ENCODE measurements around the gene GLB1L3. TPM values are rescaled to one million over a fixed set of nuclear protein-coding genes. Genes with fewer than 3 reads are reported as not detected.

Gene GLB1L3
- total and polyA plus RNA-seq, 2 of the 4 experiments (the other 2 are of a cell fraction): not detected

GRCh38 chr11:134293119-134294113 lies 17.2 kb downstream of the GLB1L3 start:
- H3K4me2 ChIP-seq (ENCODE audit: low read depth, low read length): no peak overlapping the region
- H2BK15ac ChIP-seq (ENCODE audit: low read depth, low read length): no peak overlapping the region
- no peak overlapping the region for H2BK5ac ChIP-seq (ENCODE audit: low read depth, low read length, poor library complexity, severe bottlenecking)
- H2BK20ac ChIP-seq (ENCODE audit: low read depth, low read length): no peak overlapping the region
- no peak overlapping the region for H3K27ac ChIP-seq (ENCODE audit: insufficient read depth, low read length)
- no peaks in the 10 kb centered on the region for H3K4me1 ChIP-seq (ENCODE audit: control insufficient read depth, insufficient read depth, low read length)
- H2AK5ac ChIP-seq (ENCODE audit: low read depth, low read length): no peak overlapping the region
- H3K14ac ChIP-seq (replicated peaks; ENCODE audit: low read depth, low read length): no peak overlapping the region
- H3K79me1 ChIP-seq (ENCODE audit: low read depth in 1 of 2, low read length in 2 of 2): no peaks in the 10 kb centered on the region
- H3K4ac ChIP-seq (ENCODE audit: low read depth, low read length): no peak overlapping the region
- ATAC-seq (ENCODE audit: low read depth) (no peak), DNase-seq (no peak)
- H3K4me3 ChIP-seq (ENCODE audit: insufficient read depth, low read depth, low read length): no peak overlapping the region
- whole genome bisulfite sequencing, 2 experiments (ENCODE audit: extremely low coverage in 2 of 2, insufficient read length in 1 of 2): 42% methylated on average over 2 of the region's 20 CpGs; no CpG with 5 or more reads in 1 of the 2 experiments
- ChIA-PET POLR2A (ENCODE audit: unreplicated experiment) (no interaction called here), CTCF (no interaction called here)
- H3K27me3 ChIP-seq (ENCODE audit: control insufficient read depth, insufficient read depth, low read length): no peaks in the 10 kb centered on the region
- no peak overlapping the region for H4K8ac ChIP-seq (ENCODE audit: low read depth in 2 of 2, low read length in 2 of 2)
- intact Hi-C loops (cut with micrococcal nuclease) (no loop called here), in situ Hi-C loops (cut with MboI; ENCODE audit: low sequenced_read_pairs) (no loop called here), dilution Hi-C loops (cut with HindIII; ENCODE audit: low sequenced_read_pairs, unreplicated experiment) (no loop called here)
- no peaks in the 10 kb centered on the region for H3K9me1 ChIP-seq (ENCODE audit: insufficient read depth, low read length)
- H2BK120ac ChIP-seq (ENCODE audit: low read depth, low read length): no peak overlapping the region
- H3K18ac ChIP-seq (ENCODE audit: low read depth, low read length): no peak overlapping the region
- no peak for TF ChIP-seq ELK1 (IDR thresholded peaks at IDR 0.05; ENCODE audit: borderline replicate concordance, low read depth, low read length)
- TF ChIP-seq RCOR1 (IDR thresholded peaks at IDR 0.05; ENCODE audit: insufficient replicate concordance, low read length): no peak
- no peak for TF ChIP-seq CHD1 (IDR thresholded peaks at IDR 0.05; ENCODE audit: low read depth, low read length)
- TF ChIP-seq BHLHE40 (IDR thresholded peaks at IDR 0.05; ENCODE audit: low read depth, low read length): no peak
- no peak for TF ChIP-seq SMC3 (IDR thresholded peaks at IDR 0.05; ENCODE audit: low read depth, low read length)
- TF ChIP-seq NFE2L2 (IDR thresholded peaks at IDR 0.05; ENCODE audit: low read depth, low read length): no peak
- no peak for TF ChIP-seq RAD21 (IDR thresholded peaks at IDR 0.05; ENCODE audit: low read length)
- no peak for TF ChIP-seq USF2 (IDR thresholded peaks at IDR 0.05; ENCODE audit: low read depth, low read length)
- TF ChIP-seq MAZ (IDR thresholded peaks at IDR 0.05; ENCODE audit: borderline replicate concordance, low read depth, low read length): no peak
- no peak for TF ChIP-seq MAFK (IDR thresholded peaks at IDR 0.05; ENCODE audit: low read depth, low read length)
- no peak for TF ChIP-seq MXI1 (IDR thresholded peaks at IDR 0.05; ENCODE audit: borderline replicate concordance, low read depth, low read length)
- TF ChIP-seq FOS (IDR thresholded peaks at IDR 0.05; ENCODE audit: low read depth, low read length): no peak
- TF ChIP-seq, protein P1, sequence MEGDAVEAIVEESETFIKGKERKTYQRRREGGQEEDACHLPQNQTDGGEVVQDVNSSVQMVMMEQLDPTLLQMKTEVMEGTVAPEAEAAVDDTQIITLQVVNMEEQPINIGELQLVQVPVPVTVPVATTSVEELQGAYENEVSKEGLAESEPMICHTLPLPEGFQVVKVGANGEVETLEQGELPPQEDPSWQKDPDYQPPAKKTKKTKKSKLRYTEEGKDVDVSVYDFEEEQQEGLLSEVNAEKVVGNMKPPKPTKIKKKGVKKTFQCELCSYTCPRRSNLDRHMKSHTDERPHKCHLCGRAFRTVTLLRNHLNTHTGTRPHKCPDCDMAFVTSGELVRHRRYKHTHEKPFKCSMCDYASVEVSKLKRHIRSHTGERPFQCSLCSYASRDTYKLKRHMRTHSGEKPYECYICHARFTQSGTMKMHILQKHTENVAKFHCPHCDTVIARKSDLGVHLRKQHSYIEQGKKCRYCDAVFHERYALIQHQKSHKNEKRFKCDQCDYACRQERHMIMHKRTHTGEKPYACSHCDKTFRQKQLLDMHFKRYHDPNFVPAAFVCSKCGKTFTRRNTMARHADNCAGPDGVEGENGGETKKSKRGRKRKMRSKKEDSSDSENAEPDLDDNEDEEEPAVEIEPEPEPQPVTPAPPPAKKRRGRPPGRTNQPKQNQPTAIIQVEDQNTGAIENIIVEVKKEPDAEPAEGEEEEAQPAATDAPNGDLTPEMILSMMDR (conservative IDR thresholded peaks at IDR 0.05; ENCODE audit: low read depth, low read length): no peak
- no peak overlapping the region for H2AFZ ChIP-seq (replicated peaks; ENCODE audit: low read length, poor library complexity)
- H2AK9ac ChIP-seq (replicated peaks; ENCODE audit: low read depth, low read length, poor library complexity): no peak overlapping the region
- no peaks in the 10 kb centered on the region for H4K20me1 ChIP-seq (ENCODE audit: insufficient read depth, low read length)
- no peak overlapping the region for H3K9ac ChIP-seq (ENCODE audit: low read depth, low read length)
- H3K23ac ChIP-seq (ENCODE audit: low read depth, low read length): no peak overlapping the region
- BruUV-seq (replicated peaks): no TSS peak
- H4K5ac ChIP-seq (ENCODE audit: low read depth, low read length): no peak overlapping the region
- H3K36me3 ChIP-seq (ENCODE audit: control insufficient read depth, insufficient read depth, low read length): no peaks in the 10 kb centered on the region
- no peaks in the 10 kb centered on the region; the same call in 1 of the 2 replicates for H3K9me3 ChIP-seq (ENCODE audit: control insufficient read depth, insufficient read depth, low read length)
- no peak overlapping the region for H3K56ac ChIP-seq (ENCODE audit: extremely low read depth, insufficient read depth, low read length)
- H4K91ac ChIP-seq (ENCODE audit: insufficient read depth, low read depth, low read length): no peak overlapping the region

All from IMR-90 (cell line).